ENCODE data around the gene RSU1. TPM values are rescaled to one million over a fixed set of nuclear protein-coding genes. Genes with fewer than 3 reads are reported as not detected.

Gene RSU1
- total RNA-seq, 1 experiment from 2014 or later, result 29.5 TPM

GRCh38 chr10:16698461-16698860 is 118.8 kb downstream of the RSU1 start:
- ChIA-PET CTCF (no interaction called here), RAD21 (ENCODE audit: low non-redundant PET in 1 of 2, low total read pairs in 2 of 2, uncharacterized antibody in 2 of 2, unreplicated experiment in 2 of 2) (no interaction called here), POLR2A (no interaction called here)
- Histone ChIP-seq H3K27me3 (ENCODE audit: insufficient read depth, low read length) (no peaks in the 10 kb centered on the region), H3K9ac (ENCODE audit: low read length) (no peak overlapping the region), H3K9me2 (ENCODE audit: insufficient read depth) (no peaks in the 10 kb centered on the region), H3K9me3 (ENCODE audit: control insufficient read depth in 1 of 2, insufficient read depth in 1 of 2, low read depth in 1 of 2, low read length in 2 of 2) (no peaks in the 10 kb centered on the region), H3K36me3 (ENCODE audit: control insufficient read depth in 1 of 2, insufficient read depth in 2 of 2, low read length in 2 of 2) (no peaks in the 10 kb centered on the region; a peak in 1 of 4 replicates), H3K4me3 (replicated peaks in 1 of 2; ENCODE audit: low read depth in 1 of 2, low read length in 2 of 2) (no peak overlapping the region), H2AFZ (ENCODE audit: low read depth, low read length, poor library complexity, severe bottlenecking) (no peak overlapping the region), H3K4me2 (ENCODE audit: low read length) (no peak overlapping the region), H3K27ac (ENCODE audit: low read depth, low read length) (no peak overlapping the region), H4K20me1 (ENCODE audit: insufficient read depth) (no peaks in the 10 kb centered on the region), H3K79me2 (ENCODE audit: insufficient read depth, low read length) (no peaks in the 10 kb centered on the region), H3K4me1 (ENCODE audit: control insufficient read depth in 1 of 2, insufficient read depth in 2 of 2, low read length in 2 of 2) (no peaks in the 10 kb centered on the region)
- DNase-seq (ENCODE audit: low read depth, low spot score) (no peak), ATAC-seq (no peak)
- TF ChIP-seq EGR1 (IDR thresholded peaks at IDR 0.05; ENCODE audit: low read depth) (no peak), SIN3A (IDR thresholded peaks at IDR 0.05; ENCODE audit: low read depth) (no peak), POLR2A (IDR thresholded peaks at IDR 0.05; ENCODE audit: borderline replicate concordance, extremely low read depth, insufficient read depth, insufficient read length) (no peak), ZFX (IDR thresholded peaks at IDR 0.05) (no peak), JUND (IDR thresholded peaks at IDR 0.05) (no peak), REST (IDR thresholded peaks at IDR 0.05; ENCODE audit: low read depth) (no peak)
- TF ChIP-seq, protein P1, sequence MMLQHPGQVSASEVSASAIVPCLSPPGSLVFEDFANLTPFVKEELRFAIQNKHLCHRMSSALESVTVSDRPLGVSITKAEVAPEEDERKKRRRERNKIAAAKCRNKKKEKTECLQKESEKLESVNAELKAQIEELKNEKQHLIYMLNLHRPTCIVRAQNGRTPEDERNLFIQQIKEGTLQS (IDR thresholded peaks at IDR 0.05), result no peak
- TF ChIP-seq, protein P2, sequence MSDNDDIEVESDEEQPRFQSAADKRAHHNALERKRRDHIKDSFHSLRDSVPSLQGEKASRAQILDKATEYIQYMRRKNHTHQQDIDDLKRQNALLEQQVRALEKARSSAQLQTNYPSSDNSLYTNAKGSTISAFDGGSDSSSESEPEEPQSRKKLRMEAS (IDR thresholded peaks at IDR 0.05), result no peak
- BruUV-seq (replicated peaks), result no TSS peak
- intact Hi-C loops (cut with micrococcal nuclease), result no loop called here

DNA sequence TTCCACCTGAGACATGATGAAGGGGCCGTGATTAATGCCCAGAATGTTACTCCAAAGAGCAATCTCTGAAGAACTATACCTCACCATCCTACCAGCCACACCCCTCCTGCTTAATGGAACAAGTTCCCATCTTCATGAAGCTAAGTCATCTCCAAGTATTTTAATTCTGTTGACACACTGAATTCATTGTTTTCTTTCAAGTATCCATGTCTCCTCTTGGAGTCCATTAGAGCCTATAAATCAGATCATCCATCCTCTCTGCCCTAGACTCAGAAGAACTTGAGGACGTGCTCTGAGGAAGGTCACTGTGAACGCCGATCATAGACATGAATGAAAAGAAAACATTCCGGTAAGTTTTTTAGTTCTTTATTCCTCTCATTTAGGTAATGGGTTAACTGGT is 126.8 kb downstream of the RSU1 start:
- ATAC-seq, result no peak
- no peak for TF ChIP-seq RAD21 (IDR thresholded peaks at IDR 0.05; ENCODE audit: low read depth)
- TF ChIP-seq FOSL1 (IDR thresholded peaks at IDR 0.05; ENCODE audit: low read depth), result no peak
- TF ChIP-seq, protein P3, sequence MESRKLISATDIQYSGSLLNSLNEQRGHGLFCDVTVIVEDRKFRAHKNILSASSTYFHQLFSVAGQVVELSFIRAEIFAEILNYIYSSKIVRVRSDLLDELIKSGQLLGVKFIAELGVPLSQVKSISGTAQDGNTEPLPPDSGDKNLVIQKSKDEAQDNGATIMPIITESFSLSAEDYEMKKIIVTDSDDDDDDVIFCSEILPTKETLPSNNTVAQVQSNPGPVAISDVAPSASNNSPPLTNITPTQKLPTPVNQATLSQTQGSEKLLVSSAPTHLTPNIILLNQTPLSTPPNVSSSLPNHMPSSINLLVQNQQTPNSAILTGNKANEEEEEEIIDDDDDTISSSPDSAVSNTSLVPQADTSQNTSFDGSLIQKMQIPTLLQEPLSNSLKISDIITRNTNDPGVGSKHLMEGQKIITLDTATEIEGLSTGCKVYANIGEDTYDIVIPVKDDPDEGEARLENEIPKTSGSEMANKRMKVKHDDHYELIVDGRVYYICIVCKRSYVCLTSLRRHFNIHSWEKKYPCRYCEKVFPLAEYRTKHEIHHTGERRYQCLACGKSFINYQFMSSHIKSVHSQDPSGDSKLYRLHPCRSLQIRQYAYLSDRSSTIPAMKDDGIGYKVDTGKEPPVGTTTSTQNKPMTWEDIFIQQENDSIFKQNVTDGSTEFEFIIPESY (IDR thresholded peaks at IDR 0.05; ENCODE audit: extremely low read depth, insufficient replicate concordance, low read length), result no peak
- TF ChIP-seq, protein P2 (IDR thresholded peaks at IDR 0.05), result no peak
- no peak for TF ChIP-seq EGR1 (IDR thresholded peaks at IDR 0.05; ENCODE audit: low read depth)
- no peak for TF ChIP-seq JUND (IDR thresholded peaks at IDR 0.05)
- no peak for TF ChIP-seq SP1 (IDR thresholded peaks at IDR 0.05; ENCODE audit: low read depth)
- no peak for TF ChIP-seq ZFX (IDR thresholded peaks at IDR 0.05)
- TF ChIP-seq, protein P4, sequence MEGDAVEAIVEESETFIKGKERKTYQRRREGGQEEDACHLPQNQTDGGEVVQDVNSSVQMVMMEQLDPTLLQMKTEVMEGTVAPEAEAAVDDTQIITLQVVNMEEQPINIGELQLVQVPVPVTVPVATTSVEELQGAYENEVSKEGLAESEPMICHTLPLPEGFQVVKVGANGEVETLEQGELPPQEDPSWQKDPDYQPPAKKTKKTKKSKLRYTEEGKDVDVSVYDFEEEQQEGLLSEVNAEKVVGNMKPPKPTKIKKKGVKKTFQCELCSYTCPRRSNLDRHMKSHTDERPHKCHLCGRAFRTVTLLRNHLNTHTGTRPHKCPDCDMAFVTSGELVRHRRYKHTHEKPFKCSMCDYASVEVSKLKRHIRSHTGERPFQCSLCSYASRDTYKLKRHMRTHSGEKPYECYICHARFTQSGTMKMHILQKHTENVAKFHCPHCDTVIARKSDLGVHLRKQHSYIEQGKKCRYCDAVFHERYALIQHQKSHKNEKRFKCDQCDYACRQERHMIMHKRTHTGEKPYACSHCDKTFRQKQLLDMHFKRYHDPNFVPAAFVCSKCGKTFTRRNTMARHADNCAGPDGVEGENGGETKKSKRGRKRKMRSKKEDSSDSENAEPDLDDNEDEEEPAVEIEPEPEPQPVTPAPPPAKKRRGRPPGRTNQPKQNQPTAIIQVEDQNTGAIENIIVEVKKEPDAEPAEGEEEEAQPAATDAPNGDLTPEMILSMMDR (IDR thresholded peaks at IDR 0.05 in 2 of 3, conservative IDR thresholded peaks at IDR 0.05 in 1 of 3; ENCODE audit: borderline replicate concordance in 1 of 3, insufficient read depth in 1 of 3, low read depth in 2 of 3, low read length in 2 of 3), result no peak

More for the DNA sequence above, 126.8 kb downstream of the RSU1 start:
- no peak for DNase-seq (ENCODE audit: low read depth, low spot score)
- ChIA-PET CTCF (no interaction called here), POLR2A (no interaction called here), RAD21 (ENCODE audit: low non-redundant PET in 1 of 2, low total read pairs in 2 of 2, uncharacterized antibody in 2 of 2, unreplicated experiment in 2 of 2) (no interaction called here)
- Histone ChIP-seq H3K4me2 (ENCODE audit: low read length) (no peak overlapping the region), H3K27me3 (ENCODE audit: insufficient read depth, low read length) (no peaks in the 10 kb centered on the region), H3K9me2 (ENCODE audit: insufficient read depth) (no peaks in the 10 kb centered on the region), H4K20me1 (ENCODE audit: insufficient read depth) (no peaks in the 10 kb centered on the region), H3K9me3 (ENCODE audit: control insufficient read depth in 1 of 2, insufficient read depth in 1 of 2, low read depth in 1 of 2, low read length in 2 of 2) (no peaks in the 10 kb centered on the region), H3K36me3 (ENCODE audit: control insufficient read depth in 1 of 2, insufficient read depth in 2 of 2, low read length in 2 of 2) (no peaks in the 10 kb centered on the region), H3K4me3 (replicated peaks in 1 of 2; ENCODE audit: low read depth in 1 of 2, low read length in 2 of 2) (no peak overlapping the region), H3K9ac (ENCODE audit: low read length) (no peak overlapping the region), H3K27ac (ENCODE audit: low read depth, low read length) (no peak overlapping the region), H3K79me2 (ENCODE audit: insufficient read depth, low read length) (no peaks in the 10 kb centered on the region), H2AFZ (ENCODE audit: low read depth, low read length, poor library complexity, severe bottlenecking) (no peak overlapping the region), H3K4me1 (ENCODE audit: control insufficient read depth in 1 of 2, insufficient read depth in 2 of 2, low read length in 2 of 2) (no peaks in the 10 kb centered on the region)
- BruUV-seq (replicated peaks), result no TSS peak
- intact Hi-C loops (cut with micrococcal nuclease), result no loop called here
